Karpas-422 (cell line): Measurements from ENCODE around the gene ALOX5. TPM values are rescaled to one million over a fixed set of nuclear protein-coding genes. Genes with fewer than 3 reads are reported as not detected.

Experiments used
- DNase-seq: peaks from one replicate; pipeline ENCODE4 v3.0.0-alpha.2; 2015
- H2AFZ ChIP-seq: fragments of 200-600 bp; sonication (generic); 2 replicates; pipeline ENCODE4 v1.6.1; 2014; ENCODE audit warnings: antibody characterized with exemption, low read length, mixed read lengths
- H3K27ac ChIP-seq: fragments of 200-600 bp; sonication (generic); 2 replicates; pipeline ENCODE4 v1.5.1; 2014; ENCODE audit warnings: mild to moderate bottlenecking, low read length, moderate library complexity
- H3K27me3 ChIP-seq: fragments of 200-600 bp; sonication (generic); 2 replicates; pipeline ENCODE4 v1.6.1; 2014; ENCODE audit warnings: low read length, mixed read lengths
- H3K36me3 ChIP-seq: fragments of 200-600 bp; sonication (generic); 2 replicates; pipeline ENCODE4 v1.6.1; 2014; ENCODE audit warnings: low read length, mixed read lengths; ENCODE audit not compliant: insufficient read depth
- H3K4me1 ChIP-seq: fragments of 200-600 bp; sonication (generic); 2 replicates; pipeline ENCODE4 v1.6.1; 2014; ENCODE audit warnings: mild to moderate bottlenecking, low read length, mixed read lengths
- H3K4me2 ChIP-seq: fragments of 200-600 bp; sonication (generic); 2 replicates; pipeline ENCODE4 v1.6.1; 2014; ENCODE audit warnings: low read length, low read depth, mild to moderate bottlenecking; ENCODE audit not compliant: poor library complexity, severe bottlenecking
- H3K4me3 ChIP-seq: fragments of 200-600 bp; sonication (generic); 2 replicates; pipeline ENCODE4 v1.5.1; 2014; ENCODE audit warnings: mild to moderate bottlenecking, antibody characterized with exemption, low read length, mixed read lengths
- H3K79me2 ChIP-seq: fragments of 200-600 bp; sonication (generic); 2 replicates; pipeline ENCODE4 v1.6.1; 2014; ENCODE audit warnings: mild to moderate bottlenecking, low read length, mixed read lengths
- H3K9ac ChIP-seq: fragments of 200-600 bp; sonication (generic); 2 replicates; pipeline ENCODE4 v1.6.0; 2014; ENCODE audit warnings: low read length
- H3K9me2 ChIP-seq: fragments of 200-600 bp; sonication (generic), shearing (Covaris generic); replicated peaks from 2 replicates; pipeline ENCODE4 v1.6.0; 2014; ENCODE audit warnings: mild to moderate bottlenecking, low read length, moderate library complexity; ENCODE audit not compliant: insufficient read depth
- H3K9me3 ChIP-seq: fragments of 300-700, 200-600 bp; sonication (generic); 2 replicates; pipeline ENCODE4 v1.6.1; 2014; ENCODE audit warnings: low read length, mixed read lengths
- H4K20me1 ChIP-seq: fragments of 200-600 bp; sonication (generic); 2 replicates; pipeline ENCODE4 v1.6.1; 2014; ENCODE audit warnings: mild to moderate bottlenecking, antibody characterized with exemption, low read length, low read depth; ENCODE audit not compliant: insufficient read depth
- total RNA-seq: library from RNA; depleted of rRNA; stranded (reverse); fragments of >200 nt; shearing (Covaris generic); gene quantifications from 2 replicates; pipeline ENCODE4 v1.2.3, GENCODE V29; 2014; ENCODE audit warnings: low replicate concordance

The ALOX5 gene
- total RNA-seq, 1 experiment from 2014 or later: 480 TPM

- H3K4me1 ChIP-seq: peaks cover 33% of the 10 kb centered on the region
- no peaks in the 10 kb centered on the region for H3K9me3 ChIP-seq
- H3K4me2 ChIP-seq: no peak overlapping the region
- H2AFZ ChIP-seq: no peak overlapping the region
- H4K20me1 ChIP-seq: no peaks in the 10 kb centered on the region
- H3K36me3 ChIP-seq: peaks cover under 1% of the 10 kb centered on the region; the same call in 1 of the 2 replicates
- no peaks in the 10 kb centered on the region for H3K9me2 ChIP-seq
- no peak overlapping the region for H3K4me3 ChIP-seq
- DNase-seq: no peak
- H3K27me3 ChIP-seq: no peaks in the 10 kb centered on the region
- H3K79me2 ChIP-seq: no peaks in the 10 kb centered on the region
- peak overlapping the region; percentile 2; the same call in 1 of the 2 replicates for H3K27ac ChIP-seq
- no peak overlapping the region for H3K9ac ChIP-seq
These were observed 76.8 kb downstream of the ALOX5 start for GRCh38 chr10:45450866-45451265.

DNA sequence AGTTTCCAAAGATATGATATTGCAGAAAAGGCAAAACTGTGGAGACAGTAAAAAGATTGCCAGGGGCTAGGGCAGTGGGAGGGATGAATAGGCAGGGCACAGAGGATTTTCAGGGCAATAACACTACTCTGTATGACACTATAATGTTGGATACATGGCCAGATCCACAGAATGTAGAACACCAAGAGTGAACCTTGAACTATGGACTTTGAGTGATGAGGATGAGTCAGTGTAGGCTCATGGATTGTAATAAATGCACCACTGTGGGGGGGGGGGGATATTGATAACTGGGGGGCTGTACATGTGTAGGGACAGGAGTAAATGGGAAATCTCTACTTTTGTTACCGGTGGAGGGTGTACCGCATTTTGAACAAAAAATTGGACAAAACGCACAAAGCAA is 77.4 kb downstream of the ALOX5 start:
- Histone ChIP-seq H4K20me1 (no peaks in the 10 kb centered on the region), H3K27me3 (no peaks in the 10 kb centered on the region), H3K4me3 (no peak overlapping the region), H3K27ac (peak overlapping the region; percentile 2; the same call in 1 of the 2 replicates), H3K9me2 (no peaks in the 10 kb centered on the region), H2AFZ (no peak overlapping the region), H3K36me3 (no peaks in the 10 kb centered on the region), H3K79me2 (no peaks in the 10 kb centered on the region), H3K4me2 (no peak overlapping the region), H3K9me3 (no peaks in the 10 kb centered on the region), H3K9ac (no peak overlapping the region), H3K4me1 (peaks cover 33% of the 10 kb centered on the region)
- DNase-seq: no peak

DNA sequence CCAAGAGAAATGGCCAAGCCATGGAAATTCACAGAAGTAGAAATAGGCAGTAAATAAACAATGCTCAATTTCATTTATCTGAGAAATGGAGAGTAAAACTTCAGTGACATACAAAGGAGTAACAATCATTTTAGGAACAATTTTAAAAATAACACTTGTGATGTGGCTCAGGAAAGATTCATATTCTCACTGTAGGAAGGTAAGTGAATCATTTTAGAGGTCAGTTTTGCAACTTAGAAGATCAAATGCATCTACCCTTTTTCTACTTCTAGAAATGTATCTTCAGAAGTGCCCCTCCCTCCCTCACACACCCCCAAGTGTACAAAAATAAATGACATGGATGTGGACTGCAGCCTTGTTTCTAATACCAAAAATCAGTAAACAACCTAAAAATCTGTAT is 78.3 kb downstream of the ALOX5 start:
- H3K27me3 ChIP-seq: no peaks in the 10 kb centered on the region
- H3K79me2 ChIP-seq: no peaks in the 10 kb centered on the region
- no peaks in the 10 kb centered on the region for H3K9me3 ChIP-seq
- H2AFZ ChIP-seq: no peak overlapping the region
- H3K4me1 ChIP-seq: peaks cover 33% of the 10 kb centered on the region
- no peak overlapping the region for H3K9ac ChIP-seq
- peak overlapping the region; percentile 55 for H3K27ac ChIP-seq
- H3K4me3 ChIP-seq: no peak overlapping the region
- no peaks in the 10 kb centered on the region for H3K36me3 ChIP-seq
- no peak overlapping the region for H3K4me2 ChIP-seq
- H4K20me1 ChIP-seq: no peaks in the 10 kb centered on the region
- H3K9me2 ChIP-seq: no peaks in the 10 kb centered on the region
- no peak for DNase-seq

DNA sequence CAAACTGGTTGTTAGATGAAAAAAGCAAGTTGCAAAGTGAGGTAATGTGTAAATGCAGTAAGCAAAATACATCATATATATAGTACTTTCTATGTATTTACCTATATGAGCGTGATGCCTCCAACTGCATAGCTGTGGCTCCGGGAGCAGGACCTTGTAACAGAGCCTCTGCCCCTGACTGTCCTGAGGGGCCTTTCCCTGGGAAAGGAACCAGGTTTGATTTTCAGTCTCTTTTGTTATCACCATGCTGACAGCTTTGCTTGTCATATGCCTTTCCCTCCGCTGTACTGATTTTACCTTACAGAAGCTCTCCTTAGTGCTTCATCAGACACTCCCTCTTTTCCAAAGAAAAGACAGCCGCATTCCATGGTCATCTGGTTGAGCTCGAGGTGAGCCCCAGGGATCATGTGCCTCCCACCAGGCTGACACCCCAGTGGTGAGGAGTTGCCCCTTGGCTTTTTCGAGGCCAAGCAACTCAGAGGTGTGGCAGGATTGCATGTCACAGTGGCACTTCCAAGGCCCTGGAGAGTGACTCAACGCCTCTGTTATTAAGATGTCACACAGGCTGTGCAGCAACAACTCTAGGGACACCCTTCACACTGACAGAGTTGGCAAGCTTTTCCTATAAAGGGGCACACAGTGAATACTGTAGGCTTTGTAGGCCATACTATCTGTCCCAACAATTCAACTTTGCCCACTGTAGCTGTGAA is 78.9 kb downstream of the ALOX5 start:
- H3K27me3 ChIP-seq: no peaks in the 10 kb centered on the region
- H2AFZ ChIP-seq: no peak overlapping the region
- no peaks in the 10 kb centered on the region for H3K9me2 ChIP-seq
- DNase-seq: no peak
- H3K27ac ChIP-seq: peak overlapping the region; percentile 55
- H3K36me3 ChIP-seq: no peaks in the 10 kb centered on the region
- peak overlapping the region; percentile 9; the same call in 1 of the 2 replicates for H3K4me3 ChIP-seq
- peak overlapping the region; percentile 35 for H3K9ac ChIP-seq
- H4K20me1 ChIP-seq: no peaks in the 10 kb centered on the region
- H3K9me3 ChIP-seq: no peaks in the 10 kb centered on the region
- peak overlapping the region; percentile 48 for H3K4me2 ChIP-seq
- no peaks in the 10 kb centered on the region for H3K79me2 ChIP-seq
- H3K4me1 ChIP-seq: peaks cover 33% of the 10 kb centered on the region

- Histone ChIP-seq H3K9me3 (no peaks in the 10 kb centered on the region), H3K36me3 (no peaks in the 10 kb centered on the region), H3K79me2 (no peaks in the 10 kb centered on the region), H4K20me1 (no peaks in the 10 kb centered on the region), H3K9me2 (no peaks in the 10 kb centered on the region), H2AFZ (no peak overlapping the region), H3K4me3 (peak overlapping the region; percentile 9; the same call in 1 of the 2 replicates), H3K27me3 (no peaks in the 10 kb centered on the region), H3K27ac (peak overlapping the region; percentile 55), H3K4me2 (peak overlapping the region; percentile 48), H3K9ac (peak overlapping the region; percentile 35), H3K4me1 (peaks cover 33% of the 10 kb centered on the region)
- peak; percentile 63 for DNase-seq
These were observed 79.7 kb downstream of the ALOX5 start for GRCh38 chr10:45453639-45454255.

GRCh38 chr10:45454262-45454661 is 80.2 kb downstream of the ALOX5 start:
- no peaks in the 10 kb centered on the region for H3K27me3 ChIP-seq
- no peak overlapping the region for H3K4me2 ChIP-seq
- DNase-seq: no peak
- H3K9me2 ChIP-seq: no peaks in the 10 kb centered on the region
- H3K4me1 ChIP-seq: peaks cover 33% of the 10 kb centered on the region
- no peaks in the 10 kb centered on the region for H3K9me3 ChIP-seq
- H3K27ac ChIP-seq: peak overlapping the region; percentile 55
- no peaks in the 10 kb centered on the region for H3K79me2 ChIP-seq
- no peaks in the 10 kb centered on the region for H4K20me1 ChIP-seq
- no peaks in the 10 kb centered on the region for H3K36me3 ChIP-seq
- peak overlapping the region; percentile 35 for H3K9ac ChIP-seq
- H3K4me3 ChIP-seq: no peak overlapping the region
- no peak overlapping the region for H2AFZ ChIP-seq

GRCh38 chr10:45454859-45455258 is 80.8 kb downstream of the ALOX5 start:
- peaks cover 34% of the 10 kb centered on the region for H3K4me1 ChIP-seq
- H4K20me1 ChIP-seq: no peaks in the 10 kb centered on the region
- no peak overlapping the region for H3K4me3 ChIP-seq
- peak overlapping the region; percentile 55 for H3K27ac ChIP-seq
- H3K9ac ChIP-seq: no peak overlapping the region; the same call in 1 of the 2 replicates
- H2AFZ ChIP-seq: no peak overlapping the region
- 0 out of 2 replicates have a peak, but pooled peaks cover 4% of the 10 kb centered on the region for H3K36me3 ChIP-seq
- no peaks in the 10 kb centered on the region for H3K79me2 ChIP-seq
- DNase-seq: no peak
- H3K27me3 ChIP-seq: no peaks in the 10 kb centered on the region
- no peak overlapping the region for H3K4me2 ChIP-seq
- H3K9me3 ChIP-seq: no peaks in the 10 kb centered on the region
- no peaks in the 10 kb centered on the region for H3K9me2 ChIP-seq

GRCh38 chr10:45456233-45456632 is 82.2 kb downstream of the ALOX5 start:
- no peak overlapping the region for H3K4me2 ChIP-seq
- H3K9me3 ChIP-seq: no peaks in the 10 kb centered on the region
- no peaks in the 10 kb centered on the region for H4K20me1 ChIP-seq
- H3K9ac ChIP-seq: no peak overlapping the region
- no peak overlapping the region for H3K4me3 ChIP-seq
- H3K9me2 ChIP-seq: no peaks in the 10 kb centered on the region
- peaks cover 47% of the 10 kb centered on the region for H3K4me1 ChIP-seq
- H3K27ac ChIP-seq: no peak overlapping the region
- no peak overlapping the region for H2AFZ ChIP-seq
- peaks cover 3% of the 10 kb centered on the region; the same call in 1 of the 2 replicates for H3K79me2 ChIP-seq
- H3K27me3 ChIP-seq: no peaks in the 10 kb centered on the region
- no peak for DNase-seq
- 0 out of 2 replicates have a peak, but pooled peaks cover 4% of the 10 kb centered on the region for H3K36me3 ChIP-seq
